H7 (cell line): ENCODE measurements around the gene CPXM2. TPM values are rescaled to one million over a fixed set of nuclear protein-coding genes. Genes with fewer than 3 reads are reported as not detected.

Source experiments
- DNase-seq: peaks from one replicate; pipeline ENCODE4 v3.0.0; 2012
- H3K27me3 ChIP-seq: 2 replicates; pipeline ENCODE4 v1.6.0; 2011; ENCODE audit warnings: mild to moderate bottlenecking, low read length; ENCODE audit not compliant: control insufficient read depth, insufficient read depth
- H3K36me3 ChIP-seq: replicated peaks from 2 replicates; pipeline ENCODE4 v1.5.1; 2011; ENCODE audit warnings: low read length; ENCODE audit not compliant: control insufficient read depth, insufficient read depth
- H3K4me3 ChIP-seq: 2 replicates; pipeline ENCODE4 v1.5.1; 2011; ENCODE audit warnings: low read depth, mild to moderate bottlenecking, control low read depth, low read length, moderate library complexity; ENCODE audit not compliant: insufficient read depth
- total RNA-seq: library from RNA; depleted of rRNA; stranded (reverse); fragments of >200 nt; shearing (Covaris generic); gene quantifications from 2 replicates; pipeline ENCODE4 v1.2.3, GENCODE V29; 2014

CPXM2 gene
- total RNA-seq, 1 experiment from 2014 or later: 2.9 TPM

DNA sequence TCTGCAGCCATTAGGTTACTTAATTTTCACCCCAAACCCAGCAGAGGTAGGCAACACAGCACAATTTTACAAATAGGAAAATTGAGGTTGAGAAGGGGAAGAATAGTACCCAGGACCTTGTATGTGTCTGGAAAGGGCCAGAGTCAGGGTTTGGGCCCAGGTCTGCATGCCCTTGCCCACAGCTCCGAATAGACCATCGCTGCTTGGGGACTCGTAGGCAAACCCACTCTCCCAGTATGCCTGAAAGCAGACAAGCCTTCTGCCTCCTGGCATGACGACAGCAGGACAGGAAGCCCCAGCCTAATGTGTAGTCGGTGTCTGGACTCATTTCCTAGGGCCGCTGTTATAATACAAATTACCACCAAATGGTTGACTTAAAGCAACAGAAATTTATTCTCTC lies 133.8 kb downstream of the CPXM2 start:
- Histone ChIP-seq H3K4me3 (no peak overlapping the region), H3K36me3 (no peaks in the 10 kb centered on the region), H3K27me3 (no peaks in the 10 kb centered on the region; the same call in 1 of the 2 replicates)
- DNase-seq: no peak

DNA sequence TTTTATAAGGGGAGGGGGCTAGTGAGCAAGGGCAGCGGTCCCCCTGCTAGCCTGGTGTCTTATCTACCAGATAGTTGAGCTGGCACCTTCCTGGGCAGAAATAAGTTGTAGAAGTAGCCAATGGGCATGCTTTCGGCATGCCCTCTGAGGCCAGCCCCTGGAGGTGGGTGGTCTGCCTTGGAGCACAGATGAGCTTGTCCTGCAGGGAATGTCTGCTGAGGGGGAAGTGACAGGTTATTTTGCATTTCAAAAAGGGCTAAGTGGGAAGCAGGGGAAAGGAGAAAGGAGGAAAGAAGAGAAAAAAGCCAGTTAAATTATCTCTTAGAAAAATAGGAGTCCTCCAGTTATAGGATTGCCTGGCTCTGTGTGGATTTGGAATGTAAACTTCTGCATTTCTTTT lies 136.5 kb downstream of the CPXM2 start:
- H3K27me3 ChIP-seq: peaks cover 2% of the 10 kb centered on the region; the same call in 1 of the 2 replicates
- DNase-seq: peak; percentile 57
- peaks cover 1% of the 10 kb centered on the region; the same call in 1 of the 2 replicates for H3K36me3 ChIP-seq
- no peak overlapping the region for H3K4me3 ChIP-seq

GRCh38 chr10:123754123-123754522 lies 137.5 kb downstream of the CPXM2 start:
- peaks cover 2% of the 10 kb centered on the region; the same call in 1 of the 2 replicates for H3K27me3 ChIP-seq
- DNase-seq: no peak
- no peak overlapping the region for H3K4me3 ChIP-seq
- H3K36me3 ChIP-seq: peaks cover 1% of the 10 kb centered on the region; the same call in 1 of the 2 replicates

GRCh38 chr10:123751342-123752134 lies 140.1 kb downstream of the CPXM2 start:
- H3K27me3 ChIP-seq: peaks cover 2% of the 10 kb centered on the region; the same call in 1 of the 2 replicates
- peaks cover 1% of the 10 kb centered on the region; the same call in 1 of the 2 replicates for H3K36me3 ChIP-seq
- H3K4me3 ChIP-seq: no peak overlapping the region
- DNase-seq: no peak

GRCh38 chr10:123750901-123751300 lies 140.7 kb downstream of the CPXM2 start:
- no peak overlapping the region for H3K4me3 ChIP-seq
- DNase-seq: no peak

DNA sequence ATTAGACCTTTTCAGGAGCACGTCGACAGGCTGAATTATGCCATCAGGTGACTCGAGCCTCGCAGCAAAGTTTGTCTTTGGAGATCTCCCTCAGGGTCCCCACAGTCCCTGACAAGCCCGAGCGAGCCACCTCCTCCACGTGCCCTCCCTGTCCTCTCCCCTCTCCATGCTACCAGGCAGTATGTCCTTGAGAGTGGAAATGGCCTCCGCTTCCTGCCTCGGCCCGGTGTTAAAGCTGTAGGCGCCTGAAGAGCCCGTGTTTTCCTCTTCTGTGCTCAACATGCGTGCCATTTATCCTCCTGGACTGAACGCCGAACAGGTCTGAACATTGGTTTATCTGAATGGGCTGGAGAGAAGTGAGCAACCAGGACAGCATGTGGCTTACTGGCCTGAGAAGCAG lies 142.9 kb downstream of the CPXM2 start:
- Histone ChIP-seq H3K27me3 (peaks cover 2% of the 10 kb centered on the region; the same call in 1 of the 2 replicates), H3K36me3 (peaks cover 1% of the 10 kb centered on the region; the same call in 1 of the 2 replicates), H3K4me3 (no peak overlapping the region)
- no peak for DNase-seq

More at GRCh38 chr10:123750901-123751300, 140.7 kb downstream of the CPXM2 start:
- Histone ChIP-seq H3K36me3 (peaks cover 1% of the 10 kb centered on the region; the same call in 1 of the 2 replicates), H3K27me3 (peaks cover 2% of the 10 kb centered on the region; the same call in 1 of the 2 replicates)

GRCh38 chr10:123747426-123747825 lies 144.2 kb downstream of the CPXM2 start:
- H3K36me3 ChIP-seq: peaks cover 1% of the 10 kb centered on the region; the same call in 1 of the 2 replicates
- peaks cover 2% of the 10 kb centered on the region; the same call in 1 of the 2 replicates for H3K27me3 ChIP-seq
- no peak for DNase-seq
- H3K4me3 ChIP-seq: no peak overlapping the region

DNA sequence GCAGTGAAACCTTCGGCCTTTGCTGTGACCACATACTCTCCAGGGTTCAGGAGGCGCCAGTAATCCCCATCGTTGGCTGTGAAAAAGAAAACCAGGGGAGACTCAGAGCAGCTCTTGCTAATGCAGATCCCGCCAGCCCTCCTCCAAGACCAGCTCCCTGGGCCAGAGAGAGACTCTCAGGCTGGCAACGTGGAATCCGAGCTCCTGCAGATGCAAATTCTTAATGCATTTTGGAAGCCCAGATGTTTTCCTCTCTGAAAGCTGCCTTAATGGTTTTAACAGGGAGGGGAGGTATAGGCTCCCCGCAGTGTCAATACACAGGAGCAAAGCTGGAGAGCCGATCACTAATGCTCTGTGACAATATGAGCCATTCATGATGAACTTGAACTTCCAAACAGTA lies 144.7 kb downstream of the CPXM2 start:
- no peak overlapping the region for H3K4me3 ChIP-seq
- DNase-seq: no peak
- peaks cover 2% of the 10 kb centered on the region; the same call in 1 of the 2 replicates for H3K27me3 ChIP-seq
- H3K36me3 ChIP-seq: peaks cover 1% of the 10 kb centered on the region; the same call in 1 of the 2 replicates

GRCh38 chr10:123746520-123746919 lies 145.1 kb downstream of the CPXM2 start:
- DNase-seq: no peak
- Histone ChIP-seq H3K4me3 (no peak overlapping the region), H3K36me3 (peaks cover 1% of the 10 kb centered on the region; the same call in 1 of the 2 replicates), H3K27me3 (peaks cover 2% of the 10 kb centered on the region; the same call in 1 of the 2 replicates)

- peaks cover 2% of the 10 kb centered on the region; the same call in 1 of the 2 replicates for H3K27me3 ChIP-seq
- H3K36me3 ChIP-seq: peaks cover 1% of the 10 kb centered on the region; the same call in 1 of the 2 replicates
- DNase-seq: no peak
- H3K4me3 ChIP-seq: no peak overlapping the region
These were observed 145.5 kb downstream of the CPXM2 start for GRCh38 chr10:123746061-123746460.

GRCh38 chr10:123744224-123744536 lies 147.4 kb downstream of the CPXM2 start:
- Histone ChIP-seq H3K4me3 (no peak overlapping the region), H3K27me3 (no peaks in the 10 kb centered on the region; the same call in 1 of the 2 replicates), H3K36me3 (no peaks in the 10 kb centered on the region)
- DNase-seq: no peak

- Histone ChIP-seq H3K4me3 (no peak overlapping the region), H3K36me3 (no peaks in the 10 kb centered on the region), H3K27me3 (no peaks in the 10 kb centered on the region; the same call in 1 of the 2 replicates)
- DNase-seq: no peak
These were observed 148.0 kb downstream of the CPXM2 start for GRCh38 chr10:123743441-123744223.

DNA sequence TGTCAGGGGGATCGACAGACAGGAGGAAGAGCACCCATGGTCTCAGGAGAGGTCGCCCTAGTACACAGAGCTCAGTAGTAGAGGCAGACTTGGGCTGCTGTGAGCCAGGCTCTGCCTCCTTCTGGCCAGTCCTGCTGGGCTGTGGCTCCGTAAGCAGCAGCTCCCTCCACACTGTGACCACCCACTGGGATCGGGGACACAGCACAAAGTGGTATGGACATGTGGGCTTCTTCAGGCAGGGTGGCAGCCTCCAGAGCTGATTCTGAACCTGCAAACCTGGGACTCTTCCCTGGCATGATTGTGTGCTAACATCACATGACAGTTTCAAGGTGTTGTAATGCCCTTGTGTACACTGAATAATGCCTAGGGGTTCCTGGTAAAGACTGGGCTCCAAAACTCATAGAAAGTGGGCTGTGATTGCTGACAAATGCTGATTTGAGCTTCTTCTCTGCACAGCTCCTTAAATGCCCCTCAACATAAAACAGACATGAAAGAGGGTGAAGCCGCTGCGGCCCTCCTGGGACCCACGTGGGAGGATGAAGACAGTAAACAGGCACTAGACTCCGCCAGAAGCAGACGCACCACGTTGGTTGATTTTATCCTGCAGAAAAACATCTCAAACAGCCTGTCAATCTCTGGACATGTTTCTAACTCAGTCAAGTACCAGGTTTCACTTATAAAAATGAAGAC lies 148.7 kb downstream of the CPXM2 start:
- no peak for DNase-seq

DNA sequence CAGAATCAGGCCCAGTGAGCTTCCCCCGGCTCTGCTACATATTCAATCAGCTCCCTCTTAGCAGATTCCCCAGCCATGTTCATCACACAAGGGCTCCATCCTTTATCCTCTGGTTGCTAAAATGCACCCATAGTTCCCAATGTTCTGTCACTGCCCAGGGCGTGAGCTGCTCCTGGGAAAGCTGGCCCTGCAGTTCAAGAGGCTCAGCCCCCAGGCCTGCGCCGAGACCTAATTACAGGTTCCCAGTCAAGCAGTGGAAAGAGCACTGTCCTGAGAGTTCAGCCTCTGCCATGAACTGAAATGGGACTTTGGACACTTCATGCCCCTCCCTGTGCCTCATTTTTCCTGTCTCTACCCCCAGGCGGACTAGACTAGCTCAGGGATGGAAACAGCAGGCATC lies 149.9 kb downstream of the CPXM2 start:
- no peaks in the 10 kb centered on the region for H3K36me3 ChIP-seq
- H3K27me3 ChIP-seq: no peaks in the 10 kb centered on the region; the same call in 1 of the 2 replicates
- H3K4me3 ChIP-seq: no peak overlapping the region
- DNase-seq: no peak

More for the DNA sequence above, 148.7 kb downstream of the CPXM2 start:
- no peaks in the 10 kb centered on the region; the same call in 1 of the 2 replicates for H3K27me3 ChIP-seq
- H3K4me3 ChIP-seq: no peak overlapping the region
- no peaks in the 10 kb centered on the region for H3K36me3 ChIP-seq
